ENCODE data around the gene SV2B.

DNA sequence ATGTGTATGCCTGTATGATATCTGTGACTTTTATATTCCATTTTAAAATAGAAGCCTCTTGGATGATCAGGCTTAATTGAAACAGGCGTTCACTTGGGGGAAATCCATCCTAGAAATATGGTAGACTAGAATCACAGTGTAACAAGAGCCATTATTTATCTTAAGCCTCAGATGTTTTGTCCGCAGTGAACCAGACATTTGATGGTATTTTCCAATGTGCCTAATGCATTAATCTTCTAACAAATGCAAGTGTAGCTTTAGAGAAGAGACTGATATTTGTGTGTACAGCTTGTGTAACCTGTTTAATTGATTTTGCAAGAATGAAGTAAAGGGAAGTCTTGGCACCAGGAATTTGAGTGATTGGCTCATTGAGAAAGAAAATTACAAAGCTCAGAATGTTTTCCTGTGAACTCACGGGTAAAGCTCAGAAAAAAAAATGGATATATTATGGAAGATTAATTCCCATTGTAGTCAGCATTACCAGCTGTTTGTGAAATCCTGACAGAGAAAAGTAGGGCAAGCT lies 155.7 kb downstream of the SV2B start:
- TF ChIP-seq, protein P1, sequence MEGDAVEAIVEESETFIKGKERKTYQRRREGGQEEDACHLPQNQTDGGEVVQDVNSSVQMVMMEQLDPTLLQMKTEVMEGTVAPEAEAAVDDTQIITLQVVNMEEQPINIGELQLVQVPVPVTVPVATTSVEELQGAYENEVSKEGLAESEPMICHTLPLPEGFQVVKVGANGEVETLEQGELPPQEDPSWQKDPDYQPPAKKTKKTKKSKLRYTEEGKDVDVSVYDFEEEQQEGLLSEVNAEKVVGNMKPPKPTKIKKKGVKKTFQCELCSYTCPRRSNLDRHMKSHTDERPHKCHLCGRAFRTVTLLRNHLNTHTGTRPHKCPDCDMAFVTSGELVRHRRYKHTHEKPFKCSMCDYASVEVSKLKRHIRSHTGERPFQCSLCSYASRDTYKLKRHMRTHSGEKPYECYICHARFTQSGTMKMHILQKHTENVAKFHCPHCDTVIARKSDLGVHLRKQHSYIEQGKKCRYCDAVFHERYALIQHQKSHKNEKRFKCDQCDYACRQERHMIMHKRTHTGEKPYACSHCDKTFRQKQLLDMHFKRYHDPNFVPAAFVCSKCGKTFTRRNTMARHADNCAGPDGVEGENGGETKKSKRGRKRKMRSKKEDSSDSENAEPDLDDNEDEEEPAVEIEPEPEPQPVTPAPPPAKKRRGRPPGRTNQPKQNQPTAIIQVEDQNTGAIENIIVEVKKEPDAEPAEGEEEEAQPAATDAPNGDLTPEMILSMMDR (IDR thresholded peaks at IDR 0.05), result no peak
- TF ChIP-seq POLR2A (IDR thresholded peaks at IDR 0.05), result no peak
